Measurements from ENCODE around the gene BPTF. TPM values are rescaled to one million over a fixed set of nuclear protein-coding genes. Genes with fewer than 3 reads are reported as not detected.
A peak's percentile ranks its signal among the peaks of the same experiment; 100 is the strongest.
"Not testable (repeated sequence)": the region's sequence is repeated elsewhere in the genome, so short reads cannot be mapped to it uniquely, and the experiment has no call there.

Gene BPTF
- total RNA-seq, 5 donors from 2014 or later (not counting 1 experiment from before 2014, with no cell fraction given), result 155 to 173 (median 168) TPM

- H3K4me1 ChIP-seq (ENCODE audit: control insufficient read depth in 1 of 2, extremely low read depth in 1 of 2, insufficient read depth in 2 of 2, low read length in 2 of 2); H3K9me3 ChIP-seq; H3K27me3 Mint-ChIP-seq; H3K4me1 Mint-ChIP-seq; H3K9me3 Mint-ChIP-seq; H3K27me3 ChIP-seq (replicated peaks in 1 of 2; ENCODE audit: control insufficient read depth in 2 of 2, extremely low read depth in 1 of 2, insufficient read depth in 2 of 2, low read length in 1 of 2); H3K4me3 Mint-ChIP-seq; H3K4me3 ChIP-seq (ENCODE audit: control insufficient read depth in 1 of 2, extremely low read depth in 1 of 2, low read length in 1 of 2); POLR2A ChIA-PET; H3K27ac ChIP-seq (ENCODE audit: low read length): not testable (repeated sequence)
- peaks cover 0 to 49% of the 10 kb centered on the region in 2 donors for H3K36me3 ChIP-seq (ENCODE audit: control insufficient read depth in 2 of 2, extremely low read depth in 1 of 2, insufficient read depth in 1 of 2, low read length in 1 of 2)
- Mint-ChIP-seq H3K36me3 (peaks cover 30% of the 10 kb centered on the region), H3K27ac (peak overlapping the region; percentile 2 to 36)
- peak; percentile 86 to 97 (median 92) for ATAC-seq (replicated peaks in 1 of 4)
- peak; percentile 11 to 87 (median 62) for DNase-seq
- no CpG with 5 or more reads among the region's 1 CpG for WGBS (ENCODE audit: insufficient coverage)
- CTCF ChIA-PET, result interaction anchor here in 1 of 2 donors (0.5 to 1.2 kb wide), 3 partner anchors 57 to 337 kb away, joined by 3 to 4 read pairs (median 3); no protein-coding TSS in a partner anchor
These were observed 137.9 kb downstream of the BPTF start for GRCh38 chr17:67963145-67963572.

- no CpG with 5 or more reads among the region's 7 CpGs for WGBS (ENCODE audit: insufficient coverage)
- POLR2A ChIA-PET, result interaction anchor here in 1 of 2 donors (0.6 kb wide), 1 partner anchor 529 kb away, joined by 5 read pairs; no protein-coding TSS in a partner anchor
- H3K4me1 ChIP-seq (ENCODE audit: control insufficient read depth in 1 of 2, extremely low read depth in 1 of 2, insufficient read depth in 2 of 2, low read length in 2 of 2), result no peaks in the 10 kb centered on the region
- Mint-ChIP-seq H3K27me3 (no peaks in the 10 kb centered on the region), H3K4me1 (no peaks in the 10 kb centered on the region), H3K36me3 (peaks cover 22% of the 10 kb centered on the region), H3K4me3 (no peak overlapping the region), H3K9me3 (no peaks in the 10 kb centered on the region), H3K27ac (no peak overlapping the region)
- no peak for ATAC-seq (replicated peaks in 1 of 4)
- peaks cover 8 to 39% of the 10 kb centered on the region in 2 donors for H3K36me3 ChIP-seq (ENCODE audit: control insufficient read depth in 2 of 2, extremely low read depth in 1 of 2, insufficient read depth in 1 of 2, low read length in 1 of 2)
- CTCF ChIA-PET, result no interaction called here
- H3K4me3 ChIP-seq (ENCODE audit: control insufficient read depth in 1 of 2, extremely low read depth in 1 of 2, low read length in 1 of 2), result no peak overlapping the region
- no peak for DNase-seq
- no peaks in the 10 kb centered on the region for H3K27me3 ChIP-seq (replicated peaks in 1 of 2; ENCODE audit: control insufficient read depth in 2 of 2, extremely low read depth in 1 of 2, insufficient read depth in 2 of 2, low read length in 1 of 2)
- H3K9me3 ChIP-seq, result no peaks in the 10 kb centered on the region
- H3K27ac ChIP-seq (ENCODE audit: low read length), result no peak overlapping the region
These were observed 145.5 kb downstream of the BPTF start for GRCh38 chr17:67970783-67971182.

- Mint-ChIP-seq H3K4me3 (no peak overlapping the region), H3K9me3 (no peaks in the 10 kb centered on the region), H3K27me3 (no peaks in the 10 kb centered on the region), H3K36me3 (peaks cover 29% of the 10 kb centered on the region), H3K4me1 (no peaks in the 10 kb centered on the region), H3K27ac (no peak overlapping the region)
- Histone ChIP-seq H3K4me1 (ENCODE audit: control insufficient read depth in 1 of 2, extremely low read depth in 1 of 2, insufficient read depth in 2 of 2, low read length in 2 of 2) (no peaks in the 10 kb centered on the region), H3K9me3 (no peaks in the 10 kb centered on the region), H3K27ac (ENCODE audit: low read length) (no peak overlapping the region), H3K4me3 (ENCODE audit: control insufficient read depth in 1 of 2, extremely low read depth in 1 of 2, low read length in 1 of 2) (no peak overlapping the region), H3K27me3 (replicated peaks in 1 of 2; ENCODE audit: control insufficient read depth in 2 of 2, extremely low read depth in 1 of 2, insufficient read depth in 2 of 2, low read length in 1 of 2) (no peaks in the 10 kb centered on the region), H3K36me3 (ENCODE audit: control insufficient read depth in 2 of 2, extremely low read depth in 1 of 2, insufficient read depth in 1 of 2, low read length in 1 of 2) (peaks cover 8 to 35% of the 10 kb centered on the region in 2 donors)
- CTCF ChIA-PET, result no interaction called here
- 100% methylated on average over 3 of the region's 9 CpGs for WGBS (ENCODE audit: insufficient coverage)
- ATAC-seq (replicated peaks in 1 of 4) (no peak), DNase-seq (no peak)
- POLR2A ChIA-PET, result no interaction called here
These were observed 148.9 kb downstream of the BPTF start for GRCh38 chr17:67974185-67974584.

- Histone ChIP-seq H3K9me3 (no peaks in the 10 kb centered on the region), H3K36me3 (ENCODE audit: control insufficient read depth in 2 of 2, extremely low read depth in 1 of 2, insufficient read depth in 1 of 2, low read length in 1 of 2) (peaks cover 8 to 33% of the 10 kb centered on the region in 2 donors), H3K4me1 (ENCODE audit: control insufficient read depth in 1 of 2, extremely low read depth in 1 of 2, insufficient read depth in 2 of 2, low read length in 2 of 2) (no peaks in the 10 kb centered on the region), H3K27ac (ENCODE audit: low read length) (no peak overlapping the region), H3K27me3 (replicated peaks in 1 of 2; ENCODE audit: control insufficient read depth in 2 of 2, extremely low read depth in 1 of 2, insufficient read depth in 2 of 2, low read length in 1 of 2) (no peaks in the 10 kb centered on the region), H3K4me3 (ENCODE audit: control insufficient read depth in 1 of 2, extremely low read depth in 1 of 2, low read length in 1 of 2) (no peak overlapping the region)
- 67% methylated on average over 3 of the region's 8 CpGs for WGBS (ENCODE audit: insufficient coverage)
- Mint-ChIP-seq H3K27ac (no peak overlapping the region), H3K4me3 (no peak overlapping the region), H3K4me1 (no peaks in the 10 kb centered on the region), H3K27me3 (no peaks in the 10 kb centered on the region), H3K9me3 (no peaks in the 10 kb centered on the region), H3K36me3 (peaks cover 29% of the 10 kb centered on the region)
- POLR2A ChIA-PET, result interaction anchor here in 1 of 2 donors (0.6 to 0.7 kb wide), 2 partner anchors 83 to 241 kb away, joined by 4 to 10 read pairs; no protein-coding TSS in a partner anchor
- no peak for DNase-seq
- CTCF ChIA-PET, result no interaction called here
- no peak for ATAC-seq (replicated peaks in 1 of 4)
These were observed 149.3 kb downstream of the BPTF start for GRCh38 chr17:67974598-67975066.

- peaks cover 8 to 36% of the 10 kb centered on the region in 2 donors for H3K36me3 ChIP-seq (ENCODE audit: control insufficient read depth in 2 of 2, extremely low read depth in 1 of 2, insufficient read depth in 1 of 2, low read length in 1 of 2)
- not testable (repeated sequence) for H3K27me3 ChIP-seq (replicated peaks in 1 of 2; ENCODE audit: control insufficient read depth in 2 of 2, extremely low read depth in 1 of 2, insufficient read depth in 2 of 2, low read length in 1 of 2); H3K4me3 Mint-ChIP-seq; H3K27me3 Mint-ChIP-seq; H3K9me3 ChIP-seq; H3K27ac Mint-ChIP-seq; H3K4me1 ChIP-seq (ENCODE audit: control insufficient read depth in 1 of 2, extremely low read depth in 1 of 2, insufficient read depth in 2 of 2, low read length in 2 of 2); H3K9me3 Mint-ChIP-seq; H3K27ac ChIP-seq (ENCODE audit: low read length); H3K4me3 ChIP-seq (ENCODE audit: control insufficient read depth in 1 of 2, extremely low read depth in 1 of 2, low read length in 1 of 2); DNase-seq; H3K4me1 Mint-ChIP-seq; ATAC-seq (replicated peaks in 1 of 4)
- peaks cover 33% of the 10 kb centered on the region for H3K36me3 Mint-ChIP-seq
- POLR2A ChIA-PET, result interaction anchor here in 1 of 2 donors (0.6 kb wide), 1 partner anchor 115 kb away, joined by 4 read pairs; no protein-coding TSS in a partner anchor
- WGBS (ENCODE audit: insufficient coverage), result 98% methylated on average over 5 of the region's 6 CpGs
- CTCF ChIA-PET, result interaction anchor here in 1 of 2 donors (0.6 kb wide), 1 partner anchor 42 kb away, joined by 4 read pairs; no protein-coding TSS in a partner anchor
These were observed 151.0 kb downstream of the BPTF start for GRCh38 chr17:67976306-67976705.

- CTCF ChIA-PET, result no interaction called here
- Mint-ChIP-seq H3K4me3 (no peak overlapping the region), H3K27me3 (no peaks in the 10 kb centered on the region), H3K9me3 (no peaks in the 10 kb centered on the region), H3K4me1 (no peaks in the 10 kb centered on the region), H3K36me3 (peaks cover 24% of the 10 kb centered on the region), H3K27ac (peak overlapping the region; percentile 6 to 62)
- no peaks in the 10 kb centered on the region for H3K27me3 ChIP-seq (replicated peaks in 1 of 2; ENCODE audit: control insufficient read depth in 2 of 2, extremely low read depth in 1 of 2, insufficient read depth in 2 of 2, low read length in 1 of 2)
- H3K9me3 ChIP-seq, result no peaks in the 10 kb centered on the region
- H3K4me1 ChIP-seq (ENCODE audit: control insufficient read depth in 1 of 2, extremely low read depth in 1 of 2, insufficient read depth in 2 of 2, low read length in 2 of 2), result no peaks in the 10 kb centered on the region
- no CpG with 5 or more reads among the region's 2 CpGs for WGBS (ENCODE audit: insufficient coverage)
- H3K36me3 ChIP-seq (ENCODE audit: control insufficient read depth in 2 of 2, extremely low read depth in 1 of 2, insufficient read depth in 1 of 2, low read length in 1 of 2), result peaks cover 0 to 16% of the 10 kb centered on the region in 2 donors
- ATAC-seq (replicated peaks in 1 of 4) (no peak), DNase-seq (no peak)
- no peak overlapping the region for H3K27ac ChIP-seq (ENCODE audit: low read length)
- no peak overlapping the region for H3K4me3 ChIP-seq (ENCODE audit: control insufficient read depth in 1 of 2, extremely low read depth in 1 of 2, low read length in 1 of 2)
- POLR2A ChIA-PET, result no interaction called here
These were observed 155.2 kb downstream of the BPTF start for GRCh38 chr17:67980456-67980855.
